ENCODE results near the gene KLHL33.
A peak's percentile ranks its signal among the peaks of the same experiment; 100 is the strongest.

Gene KLHL33

GRCh38 chr14:20416223-20416622, 19.7 kb downstream of the KLHL33 start:
- DNase-seq (ENCODE audit: low spot score): no peak

DNA sequence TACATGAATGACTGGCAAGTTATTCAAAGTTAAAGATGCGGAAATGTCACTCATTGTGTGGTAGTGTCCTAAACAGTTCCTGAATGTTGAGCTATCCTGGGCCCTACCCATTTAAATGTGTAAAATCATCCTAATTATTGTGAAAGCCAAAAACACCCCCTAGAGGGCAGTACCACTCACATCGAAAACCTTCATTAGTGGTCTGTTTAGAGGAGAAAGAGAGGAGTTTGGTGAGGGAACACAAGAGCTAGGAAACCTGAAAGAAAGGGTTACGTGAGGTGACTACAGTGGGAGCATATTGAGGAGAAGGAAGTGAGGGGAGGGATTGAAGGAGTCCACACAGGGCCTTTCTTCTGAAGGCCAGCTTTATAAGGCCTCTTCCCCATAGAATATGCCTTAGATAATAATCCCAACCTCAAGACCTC, 20.2 kb downstream of the KLHL33 start:
- DNase-seq (ENCODE audit: low spot score): peak; percentile 54

DNA sequence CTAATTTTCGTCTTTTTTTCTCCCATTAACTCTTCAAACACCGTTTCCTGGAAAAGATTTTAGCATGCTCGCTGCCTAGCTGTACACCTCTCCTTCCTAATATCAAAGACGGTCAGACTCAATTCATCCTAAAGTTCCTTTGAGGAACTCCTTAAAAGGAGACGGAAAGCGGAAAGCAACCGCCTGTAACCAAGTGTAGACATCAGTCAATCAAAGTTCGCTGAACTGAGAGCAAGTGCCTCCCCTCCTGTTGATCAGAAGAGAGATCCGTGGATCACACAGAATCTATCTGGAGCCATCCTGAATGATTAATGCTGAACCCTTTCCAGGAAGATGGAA, 22.3 kb downstream of the KLHL33 start:
- DNase-seq (ENCODE audit: low spot score): no peak

DNA sequence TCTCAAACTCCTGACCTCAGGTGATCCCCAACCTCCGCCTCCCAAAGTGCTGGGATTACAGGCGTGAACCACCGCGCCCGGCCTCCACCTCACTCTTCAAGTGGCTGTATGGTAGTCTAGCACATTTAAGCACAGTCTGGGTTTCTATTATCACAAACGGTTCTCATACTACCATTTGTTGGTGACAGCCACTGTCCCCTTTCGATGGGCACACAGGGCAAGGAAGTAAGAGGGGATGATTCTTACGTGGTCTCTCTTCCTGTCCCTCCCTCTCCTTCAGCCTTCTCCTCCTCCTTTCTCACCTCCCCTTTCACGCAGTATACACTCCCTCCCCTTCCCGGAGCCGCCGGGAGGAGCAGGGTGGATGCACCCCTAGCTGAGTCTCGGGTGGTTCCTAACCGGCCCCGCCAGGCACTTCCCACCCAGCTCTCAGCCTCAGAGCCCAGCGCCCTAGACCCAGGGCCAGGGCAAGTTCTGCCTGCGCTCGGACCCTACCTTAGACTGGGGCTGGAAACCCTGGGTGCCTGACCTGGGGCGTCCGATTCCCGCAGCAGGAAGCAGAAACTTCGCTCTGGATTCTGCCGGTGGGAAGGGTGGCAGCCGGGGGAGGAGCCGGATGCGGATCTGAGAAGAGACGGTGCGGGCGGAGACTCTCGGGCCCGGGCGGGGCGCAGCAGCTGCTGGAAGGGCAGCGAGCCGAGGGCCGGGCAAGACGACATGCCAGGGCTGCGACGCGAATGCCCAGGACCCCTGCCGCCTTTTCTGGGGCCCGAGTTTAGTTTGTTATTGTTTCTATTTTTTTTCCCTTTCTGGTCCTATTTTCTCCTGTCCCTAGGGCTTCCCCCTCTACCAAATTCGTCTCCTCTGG, 22.9 kb downstream of the KLHL33 start, which contains the start of gene TEP1:
TSS of gene TEP1 (minus strand) at position 626 of the 868 bp plus-strand sequence. CDS start 5,062 bp downstream, outside the sequence.
- peak; percentile 90 for DNase-seq (ENCODE audit: low spot score)

DNA sequence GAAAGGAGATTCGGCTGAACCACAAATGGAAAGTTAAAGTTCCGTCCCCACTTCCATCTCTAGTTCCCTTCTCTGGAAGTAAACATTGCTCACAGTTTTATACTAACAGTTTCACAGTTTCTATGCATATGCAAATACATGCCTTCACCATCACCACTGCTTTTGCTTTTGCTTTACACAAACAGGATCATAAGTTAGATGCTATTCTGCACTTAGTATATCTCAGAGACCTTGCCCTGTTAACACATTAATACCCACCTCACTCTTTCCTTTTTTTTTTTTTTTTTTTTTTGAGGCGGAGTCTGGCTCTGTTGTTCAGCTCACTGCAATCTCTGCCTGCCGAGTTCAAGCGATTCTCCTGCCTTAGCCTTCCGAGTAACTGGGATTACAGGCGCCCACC, 23.6 kb downstream of the KLHL33 start:
- no peak for DNase-seq (ENCODE audit: low spot score)

- DNase-seq (ENCODE audit: low spot score): no peak
These were observed 26.7 kb downstream of the KLHL33 start for GRCh38 chr14:20409226-20409625.

- no peak for DNase-seq (ENCODE audit: low spot score)
These were observed 32.4 kb downstream of the KLHL33 start for GRCh38 chr14:20403521-20403920.

GRCh38 chr14:20400965-20401593, 34.9 kb downstream of the KLHL33 start:
- no peak for DNase-seq (ENCODE audit: low spot score)

GRCh38 chr14:20400589-20400964, 35.4 kb downstream of the KLHL33 start:
- DNase-seq (ENCODE audit: low spot score): no peak

GRCh38 chr14:20397511-20397910, 38.5 kb downstream of the KLHL33 start:
- no peak for DNase-seq (ENCODE audit: low spot score)

DNA sequence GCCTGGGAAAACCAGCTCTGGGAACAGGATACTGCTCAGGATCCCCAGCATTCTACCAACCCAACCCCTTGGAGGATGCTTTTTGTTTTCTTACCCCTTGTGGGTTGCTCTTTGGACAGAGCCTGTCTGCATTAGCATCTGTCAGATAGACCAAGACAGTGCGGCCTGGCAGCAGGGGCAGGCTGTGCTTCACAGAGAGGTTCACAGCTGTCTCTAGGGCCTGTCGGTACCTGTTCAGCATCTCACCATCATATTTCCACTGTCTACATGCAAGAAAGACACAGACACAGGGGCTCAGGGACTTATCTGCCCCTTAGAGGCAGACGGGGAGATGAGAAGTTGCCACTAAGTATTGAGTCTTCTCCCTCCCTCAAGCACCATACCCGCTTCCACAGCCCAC, 44.5 kb downstream of the KLHL33 start:
- DNase-seq (ENCODE audit: low spot score): no peak

- DNase-seq (ENCODE audit: low spot score): no peak
These were observed 47.8 kb downstream of the KLHL33 start for GRCh38 chr14:20388159-20388558.

- no peak for DNase-seq (ENCODE audit: low spot score)
These were observed 48.4 kb downstream of the KLHL33 start for GRCh38 chr14:20387576-20387975.

DNA sequence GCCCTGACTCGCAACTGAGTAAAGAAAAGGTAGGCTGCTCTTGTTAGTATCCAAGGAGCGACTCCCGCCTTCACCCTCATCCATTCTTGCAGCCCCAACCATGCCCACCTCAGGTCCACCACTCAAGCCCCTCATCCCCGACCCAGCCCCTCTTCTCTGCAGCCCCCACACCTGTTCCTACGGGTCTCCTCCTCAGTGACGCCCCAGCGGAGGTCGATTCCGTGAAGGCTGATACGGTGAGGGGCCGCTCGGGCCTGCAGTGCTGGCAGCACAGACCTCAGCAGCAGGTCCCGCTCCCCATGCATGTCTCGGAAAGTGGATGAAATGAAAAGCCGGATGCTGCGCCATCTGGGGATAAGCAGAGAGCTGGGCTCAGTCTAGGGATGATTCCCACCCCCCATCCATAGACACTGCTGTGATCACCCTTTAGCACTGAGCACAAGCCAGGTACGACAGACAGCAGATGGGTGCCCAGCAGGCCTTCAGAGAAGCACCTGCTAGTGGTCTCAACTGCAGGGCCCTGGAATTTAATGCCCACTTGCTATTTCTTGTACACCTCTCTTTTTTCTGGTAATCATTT, 49.6 kb downstream of the KLHL33 start:
- DNase-seq (ENCODE audit: low spot score): no peak

DNA sequence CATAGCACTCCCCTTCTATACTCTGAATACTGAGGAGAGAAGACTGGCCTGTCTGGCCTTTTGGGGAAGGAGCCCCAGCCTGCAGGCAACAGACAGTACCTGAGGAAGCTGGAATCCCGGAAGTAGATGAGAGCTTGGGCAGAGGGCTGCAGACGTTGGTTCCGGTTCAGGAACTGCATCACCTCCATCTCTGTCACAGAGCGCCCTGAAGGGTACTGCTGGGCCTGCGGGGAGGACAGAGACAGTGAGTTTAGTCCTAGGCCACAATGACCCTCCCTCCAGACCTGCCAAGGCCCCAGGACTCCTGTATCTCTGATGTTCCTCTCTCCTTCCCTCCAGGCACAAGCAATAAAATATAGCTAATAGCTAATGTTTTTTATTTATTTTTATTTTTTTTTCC, 51.1 kb downstream of the KLHL33 start:
- no peak for DNase-seq (ENCODE audit: low spot score)

- no peak for DNase-seq (ENCODE audit: low spot score)
These were observed 51.6 kb downstream of the KLHL33 start for GRCh38 chr14:20384321-20384720.

DNA sequence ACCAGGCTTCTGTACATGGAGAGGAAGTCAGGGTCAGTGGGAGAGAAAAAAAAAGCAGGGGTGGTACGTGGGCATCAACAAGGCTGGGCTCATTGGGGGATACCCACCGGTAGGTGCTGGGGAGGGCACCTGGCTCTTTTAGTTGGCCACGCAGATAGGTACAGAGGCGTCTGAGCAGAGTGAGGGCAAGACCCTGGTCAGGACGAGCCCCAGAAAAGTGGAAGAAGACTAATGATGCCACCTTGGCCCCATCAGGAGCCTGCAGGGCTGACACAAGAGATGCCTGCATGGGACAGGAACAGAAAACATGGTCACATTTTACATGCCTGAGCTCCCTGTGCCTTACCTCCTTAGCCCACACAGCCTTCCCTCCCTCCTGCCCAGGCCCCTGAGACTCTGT, 52.3 kb downstream of the KLHL33 start:
- DNase-seq (ENCODE audit: low spot score): no peak

GRCh38 chr14:20383032-20383431, 52.9 kb downstream of the KLHL33 start:
- DNase-seq (ENCODE audit: low spot score): no peak

GRCh38 chr14:20382526-20382925, 53.4 kb downstream of the KLHL33 start:
- no peak for DNase-seq (ENCODE audit: low spot score)

DNA sequence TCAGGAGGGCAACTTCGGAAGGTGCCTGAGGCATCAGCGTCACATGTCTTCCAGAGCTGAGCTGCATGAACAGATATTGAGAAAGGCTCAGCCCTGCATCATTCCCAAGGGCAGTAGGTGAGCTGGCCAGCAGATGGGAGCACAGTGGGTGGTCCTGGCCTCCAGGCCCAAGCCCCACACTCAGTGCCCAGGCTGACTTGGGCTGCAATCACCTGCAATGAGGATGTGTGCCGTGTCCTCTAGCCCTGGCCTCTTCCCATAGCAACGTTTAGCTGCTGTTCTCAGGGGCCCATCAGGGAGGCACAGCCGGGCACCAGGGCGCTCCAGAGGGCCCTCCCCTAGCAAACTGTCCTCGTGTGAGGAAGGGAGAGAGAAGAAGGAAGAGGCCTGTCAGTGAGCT, 54.6 kb downstream of the KLHL33 start:
- no peak for DNase-seq (ENCODE audit: low spot score)

- no peak for DNase-seq (ENCODE audit: low spot score)
These were observed 55.3 kb downstream of the KLHL33 start for GRCh38 chr14:20380681-20381080.

DNA sequence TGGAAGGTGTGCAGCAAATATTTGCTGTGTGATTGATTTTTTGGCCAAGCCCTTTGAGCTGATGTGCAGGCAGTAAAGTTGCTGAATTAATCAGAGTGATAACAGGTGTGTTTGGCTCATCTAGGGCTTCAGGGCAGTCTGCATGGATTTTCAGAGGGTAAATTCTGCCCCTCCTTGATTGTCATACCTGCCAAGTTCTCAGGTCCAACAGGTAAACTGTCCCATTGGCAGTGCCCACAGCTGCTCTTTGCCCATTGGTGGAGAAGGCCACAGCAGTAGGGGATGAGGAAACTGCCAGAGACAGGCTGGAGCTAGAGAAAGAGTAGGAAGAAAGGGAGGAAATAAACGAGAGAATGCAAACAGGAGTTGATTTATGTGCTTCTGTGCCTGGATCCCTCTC, 56.2 kb downstream of the KLHL33 start:
- no peak for DNase-seq (ENCODE audit: low spot score)

DNA sequence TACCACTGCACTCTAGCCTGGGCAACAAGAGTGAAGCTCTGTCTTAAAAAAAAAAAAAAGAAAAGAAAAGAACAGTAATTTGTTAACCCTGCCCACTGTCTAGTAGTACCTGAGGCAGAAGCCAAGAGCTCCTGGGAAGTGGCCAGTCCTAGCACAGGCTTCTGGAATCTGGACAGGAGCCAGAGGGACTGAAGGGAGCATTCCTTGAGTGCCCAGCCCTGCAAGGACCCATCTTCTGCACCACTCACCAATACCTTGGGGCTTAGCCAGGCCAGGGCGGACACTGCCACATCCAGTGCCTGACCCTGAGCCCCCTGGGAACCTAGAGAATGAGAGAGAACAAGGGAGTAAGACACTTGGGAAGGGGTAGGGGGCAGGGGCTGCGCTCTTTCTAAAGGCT, 58.8 kb downstream of the KLHL33 start:
- DNase-seq (ENCODE audit: low spot score): no peak

Measured in D341Med (cell line).